NCI-H460 (cell line): ENCODE results near the gene WLS. TPM values are rescaled to one million over a fixed set of nuclear protein-coding genes. Genes with fewer than 3 reads are reported as not detected.

ENCODE experiments used
- DNase-seq: peaks from one replicate; pipeline ENCODE4 v3.0.0-alpha.2; 2016; ENCODE audit warnings: low read depth; ENCODE audit errors: extremely low read depth
- small RNA-seq, 2 experiments: library from RNA; depleted of rRNA; stranded (forward); fragments of <200 nt; gene quantifications; one replicate each; pipeline ENCODE3, GENCODE V24; 2014
- total RNA-seq: library from RNA; depleted of rRNA; stranded (reverse); fragments of >200 nt; shearing (Covaris generic); gene quantifications from 2 replicates; pipeline ENCODE4 v1.2.3, GENCODE V29; 2014; rRNA removed

The WLS gene
- total RNA-seq, 1 experiment from 2014 or later, result 27.3 TPM

- DNase-seq, result no peak
Observed at GRCh38 chr1:68103884-68104554, 128.3 kb downstream of the WLS start.

GRCh38 chr1:68103011-68103545 is 129.2 kb downstream of the WLS start:
- DNase-seq, result no peak

DNA sequence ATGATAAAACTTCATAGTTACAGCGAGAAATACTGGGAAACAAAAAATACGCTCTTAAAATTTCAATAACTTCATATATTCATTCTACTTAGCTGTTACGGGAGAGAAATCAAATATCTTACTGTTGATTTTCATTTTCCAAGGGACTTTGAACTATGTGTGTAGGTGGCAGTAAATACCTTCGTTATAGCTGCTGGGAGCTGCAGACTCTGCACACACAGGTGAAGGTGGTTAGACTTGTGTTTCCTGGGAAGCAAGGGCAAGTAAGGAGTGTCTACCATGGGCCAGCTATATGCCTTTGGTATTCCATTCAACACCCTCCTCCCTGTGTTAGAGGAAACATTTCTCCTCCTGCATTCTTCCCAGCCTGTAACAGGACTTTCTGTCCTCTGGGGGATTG is 130.5 kb downstream of the WLS start:
- DNase-seq, result no peak

- no peak for DNase-seq
Observed at GRCh38 chr1:68100571-68100970, 131.8 kb downstream of the WLS start.

DNA sequence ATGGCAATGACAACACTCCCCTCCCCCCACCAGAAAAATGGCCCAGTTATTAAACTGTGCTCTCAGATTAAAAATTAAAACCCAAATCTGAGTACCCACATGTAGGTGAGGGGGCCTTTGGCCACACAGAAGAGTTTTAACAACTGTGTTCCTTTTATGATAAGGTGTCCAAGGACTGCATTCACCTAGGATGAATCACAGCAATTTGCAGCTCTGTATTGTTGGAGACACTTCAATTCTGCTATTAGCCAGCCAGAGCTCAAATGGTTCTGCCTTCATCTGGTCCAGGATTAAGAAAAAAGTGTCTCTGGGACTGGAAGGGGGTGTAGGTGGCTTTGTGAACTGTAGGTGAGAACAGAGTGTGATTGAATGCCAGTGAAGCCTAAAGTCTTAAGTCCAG is 138.6 kb downstream of the WLS start:
- DNase-seq, result no peak

GRCh38 chr1:68087184-68087583 is 145.1 kb downstream of the WLS start:
- DNase-seq, result no peak

GRCh38 chr1:68085752-68086151 is 146.6 kb downstream of the WLS start:
- no peak for DNase-seq

DNA sequence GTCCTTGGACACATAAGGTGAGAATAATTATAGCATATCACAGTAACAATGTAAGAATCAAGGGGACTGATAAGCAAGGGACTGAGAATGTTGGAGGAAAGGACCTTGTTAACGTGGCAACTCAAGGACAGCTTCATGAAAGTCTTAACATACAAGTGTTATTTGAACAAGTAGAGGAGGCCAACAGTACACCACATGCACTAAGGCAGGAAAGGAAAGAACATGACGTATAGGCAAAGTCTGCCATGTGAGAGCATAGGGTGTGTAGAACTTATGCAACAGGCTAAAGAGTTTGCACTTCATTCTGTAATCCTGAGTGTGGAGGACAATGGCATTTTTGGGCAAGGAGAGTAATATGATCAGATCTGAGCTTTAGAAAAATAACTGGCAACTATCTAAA is 148.6 kb downstream of the WLS start:
- DNase-seq, result no peak

GRCh38 chr1:68081775-68082283 is 150.5 kb downstream of the WLS start:
- DNase-seq, result no peak

DNA sequence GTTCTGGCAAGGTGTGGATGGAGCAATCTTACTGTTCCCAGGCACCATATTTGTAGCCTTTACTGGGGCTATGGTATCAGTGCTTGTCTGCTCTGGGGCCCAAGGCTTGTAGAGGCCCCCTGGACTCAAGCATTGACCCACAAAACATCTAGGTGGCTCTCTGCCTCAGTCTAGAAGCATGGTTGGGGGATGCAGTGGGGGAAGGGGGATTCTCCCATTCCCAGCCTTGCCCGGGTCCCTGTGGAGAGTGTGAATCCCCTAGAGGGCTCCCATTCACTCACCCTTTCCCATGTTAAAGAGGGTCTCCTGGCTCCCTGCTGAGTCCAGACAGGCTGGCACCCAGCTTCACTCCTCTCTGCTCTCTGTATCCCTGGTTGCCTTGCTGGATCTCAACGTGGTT is 153.7 kb downstream of the WLS start:
- no peak for DNase-seq

Small RNA genes within 50 kb of the gene (small RNA-seq; reads per million reads assigned to genes)
- 0 reads per million in 2 experiments for gene COX6B1P7
- gene MIR1262, result 0.02 to 0.88 reads per million in 2 experiments

Other genes with a start within 250 kb of the WLS start
- gene DIRAS3, start 181.9 kb downstream of the WLS start, total RNA-seq, result not detected in 2 replicates
- 4.1 and 5.0 TPM in 2 replicates for gene RPE65, start 217.4 kb upstream of the WLS start, total RNA-seq